HUES48 (cell line): ENCODE measurements around the gene SLC35F3.

Experiments
- H3K27ac ChIP-seq: one replicate; pipeline ENCODE4 v1.7.0; 2013; ENCODE audit warnings: low read depth, low read length, inconsistent platforms
- H3K27me3 ChIP-seq: 2 replicates; pipeline ENCODE4 v1.6.1; 2013; ENCODE audit warnings: mild to moderate bottlenecking, low read length; ENCODE audit not compliant: control insufficient read depth, insufficient read depth
- H3K36me3 ChIP-seq: 2 replicates; pipeline ENCODE4 v1.6.1; 2013; ENCODE audit warnings: low read length; ENCODE audit not compliant: control insufficient read depth, insufficient read depth
- H3K4me1 ChIP-seq: 2 replicates; pipeline ENCODE4 v1.6.1; 2013; ENCODE audit warnings: mild to moderate bottlenecking, low read length; ENCODE audit not compliant: control insufficient read depth, insufficient read depth
- H3K4me3 ChIP-seq: 2 replicates; pipeline ENCODE4 v1.5.1; 2013; ENCODE audit warnings: mild to moderate bottlenecking, low read depth, low read length
- H3K9ac ChIP-seq: 2 replicates; pipeline ENCODE4 v1.6.1; 2013; ENCODE audit warnings: mild to moderate bottlenecking, low read depth, low read length, moderate library complexity
- H3K9me3 ChIP-seq: 2 replicates; pipeline ENCODE4 v1.6.1; 2013; ENCODE audit warnings: low read length; ENCODE audit not compliant: control insufficient read depth, insufficient read depth

The SLC35F3 gene

GRCh38 chr1:233972563-233972950 lies 68.1 kb downstream of the SLC35F3 start:
- H3K4me3 ChIP-seq, result no peak overlapping the region
- no peaks in the 10 kb centered on the region for H3K36me3 ChIP-seq
- no peak overlapping the region for H3K9ac ChIP-seq
- H3K9me3 ChIP-seq, result no peaks in the 10 kb centered on the region
- no peaks in the 10 kb centered on the region for H3K4me1 ChIP-seq
- no peaks in the 10 kb centered on the region for H3K27me3 ChIP-seq
- H3K27ac ChIP-seq, result no peak overlapping the region

DNA sequence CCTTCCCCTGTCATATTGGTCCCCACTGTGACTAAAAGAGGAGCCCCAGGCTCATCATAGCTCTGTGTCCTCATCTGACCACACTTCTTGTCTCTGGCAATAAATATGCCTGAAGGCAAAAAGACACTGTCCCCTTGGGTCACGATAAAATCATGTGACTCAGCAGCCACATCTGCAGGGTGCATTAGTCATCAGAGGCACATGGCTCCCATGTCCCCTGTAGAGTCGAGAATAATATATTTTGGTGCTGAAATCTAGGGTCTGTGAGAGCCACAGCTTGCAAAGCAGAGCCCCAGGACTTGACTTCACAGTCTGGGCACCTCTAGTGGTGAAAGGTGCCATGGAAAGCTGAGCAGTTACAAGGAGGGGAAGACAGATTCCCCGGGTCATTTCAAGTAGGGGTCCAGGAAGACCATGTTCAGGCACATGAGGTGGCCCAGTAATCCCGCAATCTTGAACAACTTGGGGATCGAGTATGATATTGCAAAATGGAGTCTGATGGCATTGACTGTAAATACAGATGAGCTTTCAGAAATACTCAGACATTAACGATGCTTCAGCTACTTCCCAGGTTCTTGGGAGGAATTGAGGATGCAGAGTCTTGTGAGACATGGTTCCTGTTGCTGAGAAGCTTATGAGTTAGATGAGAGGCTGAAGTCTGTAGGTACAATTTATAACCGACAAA lies 68.6 kb downstream of the SLC35F3 start:
- no peak overlapping the region for H3K4me3 ChIP-seq
- H3K27me3 ChIP-seq, result no peaks in the 10 kb centered on the region
- H3K4me1 ChIP-seq, result no peaks in the 10 kb centered on the region
- no peak overlapping the region for H3K9ac ChIP-seq
- no peak overlapping the region for H3K27ac ChIP-seq
- H3K36me3 ChIP-seq, result no peaks in the 10 kb centered on the region
- no peaks in the 10 kb centered on the region for H3K9me3 ChIP-seq

GRCh38 chr1:233975486-233975885 lies 71.0 kb downstream of the SLC35F3 start:
- Histone ChIP-seq H3K36me3 (no peaks in the 10 kb centered on the region), H3K4me1 (no peaks in the 10 kb centered on the region), H3K9me3 (no peaks in the 10 kb centered on the region), H3K4me3 (no peak overlapping the region), H3K9ac (no peak overlapping the region), H3K27ac (no peak overlapping the region), H3K27me3 (no peaks in the 10 kb centered on the region)

DNA sequence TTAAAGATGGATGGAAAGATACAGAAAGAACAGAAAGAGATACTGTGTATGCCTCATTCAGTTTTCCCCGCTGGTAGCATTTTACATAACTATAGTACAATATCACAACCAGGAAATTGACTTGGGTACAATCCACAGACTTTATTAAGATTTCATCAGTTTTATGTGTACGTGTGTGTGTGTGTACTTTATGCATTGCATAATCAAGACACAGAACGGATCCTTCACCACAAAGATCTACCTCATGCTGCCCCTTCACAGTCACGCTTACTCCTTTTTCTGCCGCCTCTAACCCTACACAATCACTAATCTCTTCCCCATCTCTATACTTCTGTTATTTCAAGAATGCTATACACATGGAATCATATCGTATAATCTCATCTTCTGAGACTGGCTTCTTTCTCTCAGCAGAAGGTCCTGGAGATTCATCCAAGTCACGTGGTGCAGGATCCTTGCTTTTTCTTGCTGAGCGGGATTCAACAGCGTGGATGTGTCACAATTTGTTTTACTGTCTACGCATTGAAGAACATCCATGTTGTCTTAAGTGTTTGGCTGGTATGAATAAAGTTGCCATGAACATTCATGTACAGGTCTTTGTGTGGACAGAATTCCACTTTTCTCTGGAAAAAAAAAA lies 76.7 kb downstream of the SLC35F3 start:
- H3K9ac ChIP-seq, result no peak overlapping the region
- no peaks in the 10 kb centered on the region for H3K4me1 ChIP-seq
- H3K36me3 ChIP-seq, result no peaks in the 10 kb centered on the region
- no peak overlapping the region for H3K4me3 ChIP-seq
- no peaks in the 10 kb centered on the region for H3K9me3 ChIP-seq
- H3K27ac ChIP-seq, result no peak overlapping the region
- no peaks in the 10 kb centered on the region for H3K27me3 ChIP-seq

GRCh38 chr1:233982827-233983518 lies 78.5 kb downstream of the SLC35F3 start:
- Histone ChIP-seq H3K36me3 (no peaks in the 10 kb centered on the region), H3K9me3 (no peaks in the 10 kb centered on the region), H3K27me3 (no peaks in the 10 kb centered on the region), H3K4me1 (no peaks in the 10 kb centered on the region), H3K27ac (no peak overlapping the region), H3K4me3 (no peak overlapping the region), H3K9ac (no peak overlapping the region)

- no peaks in the 10 kb centered on the region for H3K27me3 ChIP-seq
Observed at GRCh38 chr1:233983811-233984210, 79.3 kb downstream of the SLC35F3 start.

DNA sequence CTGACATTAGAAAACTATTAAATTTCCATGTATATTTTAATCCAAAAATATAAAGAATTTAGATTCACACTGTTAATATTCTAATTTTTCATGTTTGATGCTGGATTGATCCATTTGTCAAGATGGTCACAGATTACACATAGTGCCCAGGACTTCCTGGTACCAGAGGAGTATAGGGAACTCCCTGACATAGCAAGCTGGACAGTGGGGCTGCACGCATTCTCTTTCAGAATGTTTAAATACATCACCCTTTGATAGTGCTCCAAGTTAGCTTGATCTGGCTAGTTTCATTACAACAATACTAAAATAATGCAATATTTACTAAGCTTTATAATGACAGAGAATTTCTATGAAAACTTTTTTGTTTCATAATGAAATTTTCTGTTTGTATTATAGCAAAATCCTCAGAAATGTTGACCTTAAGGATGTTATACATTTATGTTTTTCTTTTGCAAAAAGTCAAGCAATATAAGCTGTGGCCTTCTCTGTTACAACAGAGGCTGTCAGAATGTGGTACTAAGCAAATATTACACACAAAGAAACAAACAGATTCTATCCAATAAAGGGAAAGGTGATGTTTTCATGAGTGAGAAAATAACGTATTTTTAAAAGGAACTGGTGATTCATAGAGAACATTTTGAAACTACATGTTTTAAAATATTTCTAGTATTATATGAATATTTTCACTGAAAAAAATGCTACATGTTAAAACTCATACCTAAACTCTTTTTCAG lies 84.7 kb downstream of the SLC35F3 start:
- no peak overlapping the region for H3K9ac ChIP-seq
- H3K4me3 ChIP-seq, result no peak overlapping the region
- no peaks in the 10 kb centered on the region for H3K36me3 ChIP-seq
- no peaks in the 10 kb centered on the region for H3K9me3 ChIP-seq
- no peaks in the 10 kb centered on the region for H3K4me1 ChIP-seq
- no peaks in the 10 kb centered on the region for H3K27me3 ChIP-seq
- no peak overlapping the region for H3K27ac ChIP-seq

More at GRCh38 chr1:233983811-233984210, 79.3 kb downstream of the SLC35F3 start:
- H3K27ac ChIP-seq, result no peak overlapping the region
- H3K9me3 ChIP-seq, result no peaks in the 10 kb centered on the region
- no peak overlapping the region for H3K9ac ChIP-seq
- H3K36me3 ChIP-seq, result no peaks in the 10 kb centered on the region
- no peak overlapping the region for H3K4me3 ChIP-seq
- no peaks in the 10 kb centered on the region for H3K4me1 ChIP-seq

GRCh38 chr1:233990486-233990885 lies 86.0 kb downstream of the SLC35F3 start:
- no peak overlapping the region for H3K4me3 ChIP-seq
- no peaks in the 10 kb centered on the region for H3K9me3 ChIP-seq
- H3K4me1 ChIP-seq, result no peaks in the 10 kb centered on the region
- no peak overlapping the region for H3K9ac ChIP-seq
- no peaks in the 10 kb centered on the region for H3K36me3 ChIP-seq
- H3K27ac ChIP-seq, result no peak overlapping the region
- H3K27me3 ChIP-seq, result no peaks in the 10 kb centered on the region

DNA sequence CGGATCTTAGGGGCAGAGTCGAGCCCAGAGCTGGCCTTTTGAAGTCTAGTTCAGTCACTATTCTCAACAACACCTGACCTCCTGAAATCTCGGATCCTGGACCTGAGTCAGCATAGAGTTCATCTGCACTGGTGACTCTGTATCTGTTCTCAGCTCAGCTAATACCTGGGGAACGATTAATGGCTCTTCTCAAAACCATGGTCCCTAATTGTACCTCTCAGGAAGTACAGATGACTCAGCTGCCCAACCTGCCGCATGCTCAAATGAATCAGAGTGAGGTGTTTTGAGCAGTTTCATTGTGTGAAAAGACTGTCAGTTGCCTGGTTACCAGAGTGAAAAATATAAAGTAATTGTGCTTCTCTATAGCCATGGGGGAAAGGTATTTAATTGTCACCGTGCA lies 89.2 kb downstream of the SLC35F3 start:
- H3K27me3 ChIP-seq, result no peaks in the 10 kb centered on the region
- no peak overlapping the region for H3K9ac ChIP-seq
- H3K4me3 ChIP-seq, result no peak overlapping the region
- no peaks in the 10 kb centered on the region for H3K4me1 ChIP-seq
- H3K36me3 ChIP-seq, result no peaks in the 10 kb centered on the region
- no peaks in the 10 kb centered on the region for H3K9me3 ChIP-seq
- H3K27ac ChIP-seq, result no peak overlapping the region

DNA sequence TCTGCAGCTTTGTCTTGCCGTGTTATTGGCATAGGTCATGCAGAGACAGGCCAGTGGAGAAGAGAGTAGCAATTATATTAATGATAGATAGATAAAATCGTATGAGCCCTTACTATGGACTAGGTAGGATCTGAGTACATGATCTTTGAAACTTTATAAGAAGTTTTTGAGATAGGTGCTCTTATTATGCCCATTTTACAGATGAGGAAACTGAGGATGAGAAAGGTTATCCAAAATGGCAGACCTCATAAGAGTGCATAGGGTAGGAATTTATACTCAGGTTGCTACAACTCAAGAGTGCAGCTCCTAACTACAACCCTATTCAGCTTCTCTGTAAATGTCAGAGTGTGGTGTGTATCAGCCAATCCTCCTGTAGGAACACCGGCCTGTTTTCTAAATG lies 89.6 kb downstream of the SLC35F3 start:
- H3K27ac ChIP-seq, result no peak overlapping the region

DNA sequence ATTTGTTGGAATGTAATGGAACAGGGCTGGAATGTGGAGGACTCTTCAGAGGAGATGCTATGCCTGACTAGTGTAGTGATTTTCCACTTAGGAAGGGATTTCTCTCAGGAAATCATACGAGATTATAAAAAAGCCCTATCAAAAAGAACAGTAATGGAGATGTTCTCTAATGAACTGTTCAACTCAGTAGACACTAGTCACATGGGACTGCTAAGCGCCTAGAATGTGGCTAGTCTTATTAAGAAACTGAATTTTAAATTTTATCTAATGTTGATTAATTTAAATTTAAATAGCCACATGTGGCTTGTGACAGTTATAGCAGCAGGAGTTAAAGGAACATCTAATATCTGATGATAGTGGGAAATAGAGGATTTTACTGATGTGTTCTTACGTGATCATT lies 94.0 kb downstream of the SLC35F3 start:
- Histone ChIP-seq H3K9me3 (no peaks in the 10 kb centered on the region), H3K27ac (no peak overlapping the region), H3K4me1 (no peaks in the 10 kb centered on the region), H3K27me3 (no peaks in the 10 kb centered on the region), H3K9ac (no peak overlapping the region), H3K36me3 (no peaks in the 10 kb centered on the region), H3K4me3 (no peak overlapping the region)

More for the DNA sequence above, 89.6 kb downstream of the SLC35F3 start:
- Histone ChIP-seq H3K36me3 (no peaks in the 10 kb centered on the region), H3K9ac (no peak overlapping the region), H3K4me1 (no peaks in the 10 kb centered on the region), H3K9me3 (no peaks in the 10 kb centered on the region), H3K27me3 (no peaks in the 10 kb centered on the region), H3K4me3 (no peak overlapping the region)
